SK-N-SH (cell line): ENCODE results near the gene NFKBIE. TPM values are rescaled to one million over a fixed set of nuclear protein-coding genes. Genes with fewer than 3 reads are reported as not detected.

Experiments used
- CTCF ChIA-PET: fragments of 300-600, 350-600 bp; formaldehyde crosslinking; extraction: SDS; loops from one replicate; lab custom pipeline; 2021; lab: Yijun Ruan, JAX
- POLR2A ChIA-PET: fragments of 350-600 bp; sonication (Branson Sonifier 250); formaldehyde crosslinking; extraction: SDS; loops from one replicate; lab custom pipeline; 2020; ENCODE audit warnings: antibody characterized with exemption, inconsistent platforms; lab: Yijun Ruan, JAX
- DNase-seq: peaks from one replicate; pipeline ENCODE4 v3.0.0; 2012
- H2AFZ ChIP-seq: fragments of 200-600 bp; sonication (generic); 2 replicates; pipeline ENCODE4 v1.8.1; 2016; ENCODE audit warnings: antibody characterized with exemption, mild to moderate bottlenecking, low read depth
- H3F3A ChIP-seq: fragments of 200-600 bp; sonication (generic); replicated peaks from 2 replicates; pipeline ENCODE3; 2016; ENCODE audit warnings: antibody characterized with exemption, mild to moderate bottlenecking; ENCODE audit not compliant: insufficient read depth
- H3K27ac ChIP-seq, 2 experiments: fragments of 200-500 bp in 1 of 2; fragments of 200-600 bp in 1 of 2; sonication (Bioruptor generic) in 1 of 2; sonication (generic), shearing (Covaris generic) in 1 of 2; 2 replicates each; pipeline versions ENCODE4 v1.5.1 to v1.6.1; 2014 to 2016; ENCODE audit warnings: low read depth in 2 of 2, inconsistent platforms in 1 of 2, low read length in 1 of 2, mild to moderate bottlenecking in 1 of 2, mixed read lengths in 1 of 2
- H3K27me3 ChIP-seq: fragments of 200-600 bp; sonication (generic), shearing (Covaris generic); 2 replicates; pipeline ENCODE4 v1.6.1; 2016; ENCODE audit warnings: mixed run types; ENCODE audit not compliant: insufficient read depth
- H3K36me3 ChIP-seq, 2 experiments: fragments of 200-500 bp in 1 of 2; fragments of 200-600 bp in 1 of 2; sonication (Bioruptor generic) in 1 of 2; sonication (generic) in 1 of 2; replicated peaks in 1 of 2; 2 replicates each; pipeline versions ENCODE3 to v1.5.1; 2014 to 2016; ENCODE audit warnings: low read length in 1 of 2, mild to moderate bottlenecking in 1 of 2; ENCODE audit not compliant: insufficient read depth in 2 of 2, control insufficient read depth in 1 of 2
- H3K4me1 ChIP-seq, 2 experiments: fragments of 200-500 bp in 1 of 2; fragments of 200-600 bp in 1 of 2; sonication (Bioruptor generic) in 1 of 2; sonication (generic), shearing (Covaris generic) in 1 of 2; 2 replicates each; pipeline versions ENCODE4 v1.5.1 to v1.6.1; 2014 to 2016; ENCODE audit warnings: low read depth in 1 of 2, low read length in 1 of 2, mixed run types in 1 of 2; ENCODE audit not compliant: insufficient read depth in 2 of 2, control insufficient read depth in 1 of 2
- H3K4me2 ChIP-seq: fragments of 200-600 bp; sonication (generic), shearing (Covaris generic); 2 replicates; pipeline ENCODE4 v1.6.1; 2017; ENCODE audit warnings: mixed run types
- H3K4me3 ChIP-seq, 2 experiments: fragments of 200-500 bp in 1 of 2; fragments of 200-600 bp in 1 of 2; sonication (Bioruptor generic) in 1 of 2; sonication (generic), shearing (Covaris generic) in 1 of 2; 2 replicates each; pipeline versions ENCODE4 v1.5.1 to v1.8.1; 2014 to 2016; ENCODE audit warnings: low read depth in 2 of 2, inconsistent platforms in 1 of 2, low read length in 1 of 2, mild to moderate bottlenecking in 1 of 2, mixed read lengths in 1 of 2, moderate library complexity in 1 of 2
- H3K79me2 ChIP-seq: fragments of 200-600 bp; sonication (generic); 2 replicates; pipeline ENCODE4 v1.8.1; 2017; ENCODE audit warnings: mild to moderate bottlenecking; ENCODE audit not compliant: insufficient read depth
- H3K9ac ChIP-seq: fragments of 200-600 bp; sonication (generic); 2 replicates; pipeline ENCODE4 v1.6.1; 2017; ENCODE audit warnings: mixed run types
- H3K9me2 ChIP-seq: fragments of 200-600 bp; sonication (generic); 2 replicates; pipeline ENCODE4 v1.6.1; 2017; ENCODE audit warnings: mixed run types
- H3K9me3 ChIP-seq: fragments of 200-600 bp; sonication (generic); 2 replicates; pipeline ENCODE4 v1.6.1; 2017; ENCODE audit warnings: mixed run types, mild to moderate bottlenecking, moderate library complexity
- H4K20me1 ChIP-seq: fragments of 200-600 bp; sonication (generic); 2 replicates; pipeline ENCODE4 v1.6.1; 2017; ENCODE audit warnings: mild to moderate bottlenecking, mixed run types; ENCODE audit not compliant: insufficient read depth
- EP300 ChIP-seq, 2 experiments: IDR thresholded peaks; 2 replicates each; pipeline versions ENCODE4 v1.4.0 to v1.6.1; 2012; ENCODE audit warnings: borderline replicate concordance in 1 of 2, low read depth in 1 of 2, low read length in 1 of 2
- EZH2phosphoT487 ChIP-seq: fragments of 200-600 bp; sonication (generic); IDR thresholded peaks from 2 replicates; pipeline ENCODE4 v1.6.1; 2017; ENCODE audit warnings: low read depth, mixed run types, mild to moderate bottlenecking, antibody characterized with exemption, moderate library complexity, borderline replicate concordance
- FOSL2 ChIP-seq: IDR thresholded peaks from 2 replicates; pipeline ENCODE4 v1.4.0; 2012; ENCODE audit warnings: low read depth, mild to moderate bottlenecking, moderate library complexity, borderline replicate concordance
- FOXJ3 ChIP-seq: sonication (generic); formaldehyde crosslinking; IDR thresholded peaks from 2 replicates; pipeline ENCODE4 v1.5.1; 2020; ENCODE audit warnings: mild to moderate bottlenecking, missing genetic modification reagents
- GABPA ChIP-seq: IDR thresholded peaks from 2 replicates; pipeline ENCODE4 v1.4.0; 2012; ENCODE audit warnings: low read depth, mild to moderate bottlenecking
- JUND ChIP-seq: IDR thresholded peaks from 2 replicates; pipeline ENCODE4 v1.4.0; 2012
- POLR2AphosphoS5 ChIP-seq: IDR thresholded peaks from 2 replicates; pipeline ENCODE4 v1.6.1; 2012; ENCODE audit warnings: low read depth, low read length
- RAD21 ChIP-seq: IDR thresholded peaks from 2 replicates; pipeline ENCODE4 v1.6.1; 2012; ENCODE audit warnings: mild to moderate bottlenecking, low read length
- RCOR1 ChIP-seq: fragments of 150-350 bp; IDR thresholded peaks from 2 replicates; pipeline ENCODE4 v1.6.1; 2017; ENCODE audit warnings: antibody characterized with exemption, low read length
- RFX5 ChIP-seq: IDR thresholded peaks from 2 replicates; pipeline ENCODE4 v1.6.1; 2012; ENCODE audit warnings: mild to moderate bottlenecking, improper control_type of control experiment, low read length
- RXRA ChIP-seq: IDR thresholded peaks from 2 replicates; pipeline ENCODE4 v1.4.0; 2012; ENCODE audit warnings: low read depth, mild to moderate bottlenecking, borderline replicate concordance
- TAF1 ChIP-seq: IDR thresholded peaks from 2 replicates; pipeline ENCODE4 v1.6.1; 2012; ENCODE audit warnings: low read depth, mild to moderate bottlenecking, low read length, moderate library complexity, borderline replicate concordance
- TEAD4 ChIP-seq: IDR thresholded peaks from 2 replicates; pipeline ENCODE4 v1.4.0; 2012; ENCODE audit warnings: mild to moderate bottlenecking, borderline replicate concordance; ENCODE audit not compliant: insufficient read depth
- YY1 ChIP-seq: IDR thresholded peaks from 2 replicates; pipeline ENCODE4 v1.4.0; 2012; ENCODE audit warnings: low read depth, mild to moderate bottlenecking
- WGBS: methylation state at CpG from one replicate; pipeline ENCODE4 v1.1.6; 2017; ENCODE audit warnings: low lambda C conversion rate; 5-methylcytosine and 5-hydroxymethylcytosine counted together
- polyA plus RNA-seq, 3 experiments: library from polyadenylated mRNA; depleted of rRNA; stranded (reverse); fragments of >200 nt; gene quantifications; 2 replicates each; pipeline ENCODE4 v1.2.3, GENCODE V29; 2012
- TF ChIP-seq, protein P1 (sequence below): IDR thresholded peaks from 2 replicates; pipeline ENCODE4 v1.6.1; 2012; ENCODE audit warnings: mild to moderate bottlenecking, low read depth, low read length, moderate library complexity
- TF ChIP-seq, protein P2 (sequence below): fragments of 150-350 bp; IDR thresholded peaks from 2 replicates; pipeline ENCODE4 v1.6.1; 2017; ENCODE audit warnings: antibody characterized with exemption, low read length, low read depth, borderline replicate concordance
- TF ChIP-seq, protein P3 (sequence below): IDR thresholded peaks from 2 replicates; pipeline ENCODE4 v1.4.0; 2012; ENCODE audit warnings: low read depth, borderline replicate concordance
- TF ChIP-seq, protein P4 (sequence below): IDR thresholded peaks from 2 replicates; pipeline ENCODE4 v1.4.0; 2012; ENCODE audit warnings: low read depth

Gene NFKBIE
- polyA plus RNA-seq, 1 of the 3 experiments (the other 2 are of a cell fraction): 5.8 TPM

DNA sequence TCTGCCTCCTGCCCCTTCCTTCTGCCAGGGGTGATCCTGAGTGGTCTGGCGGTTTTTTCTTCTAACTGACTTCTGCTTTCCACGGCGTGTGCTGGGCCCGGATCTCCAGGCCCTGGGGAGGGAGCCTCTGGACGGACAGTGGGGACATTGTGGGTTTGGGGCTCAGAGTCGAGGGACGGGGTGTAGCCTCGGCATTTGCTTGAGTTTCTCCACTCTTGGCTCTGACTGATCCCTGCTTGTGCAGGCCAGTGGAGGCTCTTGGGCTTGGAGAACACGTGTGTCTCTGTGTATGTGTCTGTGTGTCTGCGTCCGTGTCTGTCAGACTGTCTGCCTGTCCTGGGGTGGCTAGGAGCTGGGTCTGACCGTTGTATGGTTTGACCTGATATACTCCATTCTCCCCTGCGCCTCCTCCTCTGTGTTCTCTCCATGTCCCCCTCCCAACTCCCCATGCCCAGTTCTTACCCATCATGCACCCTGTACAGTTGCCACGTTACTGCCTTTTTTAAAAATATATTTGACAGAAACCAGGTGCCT lies 31.7 kb downstream of the NFKBIE start:
- Histone ChIP-seq H3K79me2 (no peaks in the 10 kb centered on the region), H3K27ac (peak overlapping the region; percentile 78 to 91; a peak in 3 of 4 replicates), H2AFZ (no peak overlapping the region), H3K9me3 (no peaks in the 10 kb centered on the region), H3K27me3 (no peaks in the 10 kb centered on the region), H3K9ac (no peak overlapping the region), H3K36me3 (peaks cover 0 to 6% of the 10 kb centered on the region in 2 experiments), H3K4me3 (no peak overlapping the region), H3F3A (peaks cover 18% of the 10 kb centered on the region), H4K20me1 (no peaks in the 10 kb centered on the region), H3K4me2 (peak overlapping the region; percentile 75; the same call in 1 of the 2 replicates), H3K9me2 (no peaks in the 10 kb centered on the region), H3K4me1 (peaks cover 26 to 74% of the 10 kb centered on the region in 2 experiments)
- TF ChIP-seq RFX5 (no peak), JUND (no peak), RAD21 (no peak), FOXJ3 (no peak), FOSL2 (no peak), TEAD4 (no peak), RXRA (no peak), EZH2phosphoT487 (no peak), GABPA (no peak), YY1 (no peak), EP300 (IDR thresholded peaks at IDR 0.05; ENCODE audit: borderline replicate concordance in 1 of 2, low read depth in 1 of 2, low read length in 1 of 2) (no peak; a peak in 1 of 4 replicates), POLR2AphosphoS5 (no peak), RCOR1 (no peak), TAF1 (no peak)
- TF ChIP-seq, protein P1, sequence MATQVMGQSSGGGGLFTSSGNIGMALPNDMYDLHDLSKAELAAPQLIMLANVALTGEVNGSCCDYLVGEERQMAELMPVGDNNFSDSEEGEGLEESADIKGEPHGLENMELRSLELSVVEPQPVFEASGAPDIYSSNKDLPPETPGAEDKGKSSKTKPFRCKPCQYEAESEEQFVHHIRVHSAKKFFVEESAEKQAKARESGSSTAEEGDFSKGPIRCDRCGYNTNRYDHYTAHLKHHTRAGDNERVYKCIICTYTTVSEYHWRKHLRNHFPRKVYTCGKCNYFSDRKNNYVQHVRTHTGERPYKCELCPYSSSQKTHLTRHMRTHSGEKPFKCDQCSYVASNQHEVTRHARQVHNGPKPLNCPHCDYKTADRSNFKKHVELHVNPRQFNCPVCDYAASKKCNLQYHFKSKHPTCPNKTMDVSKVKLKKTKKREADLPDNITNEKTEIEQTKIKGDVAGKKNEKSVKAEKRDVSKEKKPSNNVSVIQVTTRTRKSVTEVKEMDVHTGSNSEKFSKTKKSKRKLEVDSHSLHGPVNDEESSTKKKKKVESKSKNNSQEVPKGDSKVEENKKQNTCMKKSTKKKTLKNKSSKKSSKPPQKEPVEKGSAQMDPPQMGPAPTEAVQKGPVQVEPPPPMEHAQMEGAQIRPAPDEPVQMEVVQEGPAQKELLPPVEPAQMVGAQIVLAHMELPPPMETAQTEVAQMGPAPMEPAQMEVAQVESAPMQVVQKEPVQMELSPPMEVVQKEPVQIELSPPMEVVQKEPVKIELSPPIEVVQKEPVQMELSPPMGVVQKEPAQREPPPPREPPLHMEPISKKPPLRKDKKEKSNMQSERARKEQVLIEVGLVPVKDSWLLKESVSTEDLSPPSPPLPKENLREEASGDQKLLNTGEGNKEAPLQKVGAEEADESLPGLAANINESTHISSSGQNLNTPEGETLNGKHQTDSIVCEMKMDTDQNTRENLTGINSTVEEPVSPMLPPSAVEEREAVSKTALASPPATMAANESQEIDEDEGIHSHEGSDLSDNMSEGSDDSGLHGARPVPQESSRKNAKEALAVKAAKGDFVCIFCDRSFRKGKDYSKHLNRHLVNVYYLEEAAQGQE: no peak
- TF ChIP-seq, protein P2, sequence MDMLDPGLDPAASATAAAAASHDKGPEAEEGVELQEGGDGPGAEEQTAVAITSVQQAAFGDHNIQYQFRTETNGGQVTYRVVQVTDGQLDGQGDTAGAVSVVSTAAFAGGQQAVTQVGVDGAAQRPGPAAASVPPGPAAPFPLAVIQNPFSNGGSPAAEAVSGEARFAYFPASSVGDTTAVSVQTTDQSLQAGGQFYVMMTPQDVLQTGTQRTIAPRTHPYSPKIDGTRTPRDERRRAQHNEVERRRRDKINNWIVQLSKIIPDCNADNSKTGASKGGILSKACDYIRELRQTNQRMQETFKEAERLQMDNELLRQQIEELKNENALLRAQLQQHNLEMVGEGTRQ: no peak
- TF ChIP-seq, protein P3, sequence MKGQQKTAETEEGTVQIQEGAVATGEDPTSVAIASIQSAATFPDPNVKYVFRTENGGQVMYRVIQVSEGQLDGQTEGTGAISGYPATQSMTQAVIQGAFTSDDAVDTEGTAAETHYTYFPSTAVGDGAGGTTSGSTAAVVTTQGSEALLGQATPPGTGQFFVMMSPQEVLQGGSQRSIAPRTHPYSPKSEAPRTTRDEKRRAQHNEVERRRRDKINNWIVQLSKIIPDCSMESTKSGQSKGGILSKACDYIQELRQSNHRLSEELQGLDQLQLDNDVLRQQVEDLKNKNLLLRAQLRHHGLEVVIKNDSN: no peak
- TF ChIP-seq, protein P4, sequence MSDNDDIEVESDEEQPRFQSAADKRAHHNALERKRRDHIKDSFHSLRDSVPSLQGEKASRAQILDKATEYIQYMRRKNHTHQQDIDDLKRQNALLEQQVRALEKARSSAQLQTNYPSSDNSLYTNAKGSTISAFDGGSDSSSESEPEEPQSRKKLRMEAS: no peak
- CTCF ChIA-PET: interaction anchor here (1.2 to 8.5 kb wide), 33 partner anchors 12 to 154 kb away, joined by 3 to 224 read pairs (median 10); partner anchors contain the start of genes HSP90AB1, MYMX, SLC29A1 and SLC35B2
- POLR2A ChIA-PET: interaction anchor here (0.5 to 3.2 kb wide), 5 partner anchors 10 to 61 kb away, joined by 3 to 48 read pairs (median 9); partner anchors contain the start of genes HSP90AB1 and SLC29A1
- 79% methylated on average over 12 of the region's 14 CpGs for WGBS
- DNase-seq: peak; percentile 62
